ENCODE data around the gene DSC3. TPM values are rescaled to one million over a fixed set of nuclear protein-coding genes. Genes with fewer than 3 reads are reported as not detected.

The DSC3 gene
- total RNA-seq, 1 donor from 2014 or later = 0.85 TPM

- no peak overlapping the region for H3K4me3 ChIP-seq
- no peaks in the 10 kb centered on the region for H3K27me3 ChIP-seq
- H3K36me3 ChIP-seq = no peaks in the 10 kb centered on the region
- no peaks in the 10 kb centered on the region for H3K4me1 ChIP-seq
- H3K9me3 ChIP-seq = no peaks in the 10 kb centered on the region
- TF ChIP-seq, protein P1, sequence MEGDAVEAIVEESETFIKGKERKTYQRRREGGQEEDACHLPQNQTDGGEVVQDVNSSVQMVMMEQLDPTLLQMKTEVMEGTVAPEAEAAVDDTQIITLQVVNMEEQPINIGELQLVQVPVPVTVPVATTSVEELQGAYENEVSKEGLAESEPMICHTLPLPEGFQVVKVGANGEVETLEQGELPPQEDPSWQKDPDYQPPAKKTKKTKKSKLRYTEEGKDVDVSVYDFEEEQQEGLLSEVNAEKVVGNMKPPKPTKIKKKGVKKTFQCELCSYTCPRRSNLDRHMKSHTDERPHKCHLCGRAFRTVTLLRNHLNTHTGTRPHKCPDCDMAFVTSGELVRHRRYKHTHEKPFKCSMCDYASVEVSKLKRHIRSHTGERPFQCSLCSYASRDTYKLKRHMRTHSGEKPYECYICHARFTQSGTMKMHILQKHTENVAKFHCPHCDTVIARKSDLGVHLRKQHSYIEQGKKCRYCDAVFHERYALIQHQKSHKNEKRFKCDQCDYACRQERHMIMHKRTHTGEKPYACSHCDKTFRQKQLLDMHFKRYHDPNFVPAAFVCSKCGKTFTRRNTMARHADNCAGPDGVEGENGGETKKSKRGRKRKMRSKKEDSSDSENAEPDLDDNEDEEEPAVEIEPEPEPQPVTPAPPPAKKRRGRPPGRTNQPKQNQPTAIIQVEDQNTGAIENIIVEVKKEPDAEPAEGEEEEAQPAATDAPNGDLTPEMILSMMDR (IDR thresholded peaks at IDR 0.05) = no peak
- H3K27ac ChIP-seq = no peak overlapping the region
- intact Hi-C loops (cut with DNase I) = no loop called here
- DNase-seq (ENCODE audit: low spot score in 2 of 2) = no peak
These were observed 19.4 kb upstream of the DSC3 start for GRCh38 chr18:31061945-31062344.

GRCh38 chr18:31058897-31059296, 16.4 kb upstream of the DSC3 start:
- TF ChIP-seq, protein P1 (IDR thresholded peaks at IDR 0.05) = no peak
- intact Hi-C loops (cut with DNase I) = no loop called here
- no peaks in the 10 kb centered on the region for H3K36me3 ChIP-seq

GRCh38 chr18:31057917-31058316, 15.4 kb upstream of the DSC3 start:
- no peaks in the 10 kb centered on the region for H3K36me3 ChIP-seq
- H3K27ac ChIP-seq = no peak overlapping the region
- intact Hi-C loops (cut with DNase I) = no loop called here
- no peaks in the 10 kb centered on the region for H3K9me3 ChIP-seq
- no peaks in the 10 kb centered on the region for H3K27me3 ChIP-seq
- no peak overlapping the region for H3K4me3 ChIP-seq
- TF ChIP-seq, protein P1 (IDR thresholded peaks at IDR 0.05) = no peak
- no peaks in the 10 kb centered on the region for H3K4me1 ChIP-seq
- no peak for DNase-seq (ENCODE audit: low spot score in 2 of 2)

More at GRCh38 chr18:31058897-31059296, 16.4 kb upstream of the DSC3 start:
- H3K9me3 ChIP-seq = no peaks in the 10 kb centered on the region
- DNase-seq (ENCODE audit: low spot score in 2 of 2) = no peak
- H3K4me1 ChIP-seq = no peaks in the 10 kb centered on the region
- H3K27ac ChIP-seq = no peak overlapping the region
- no peaks in the 10 kb centered on the region for H3K27me3 ChIP-seq
- no peak overlapping the region for H3K4me3 ChIP-seq

DNA sequence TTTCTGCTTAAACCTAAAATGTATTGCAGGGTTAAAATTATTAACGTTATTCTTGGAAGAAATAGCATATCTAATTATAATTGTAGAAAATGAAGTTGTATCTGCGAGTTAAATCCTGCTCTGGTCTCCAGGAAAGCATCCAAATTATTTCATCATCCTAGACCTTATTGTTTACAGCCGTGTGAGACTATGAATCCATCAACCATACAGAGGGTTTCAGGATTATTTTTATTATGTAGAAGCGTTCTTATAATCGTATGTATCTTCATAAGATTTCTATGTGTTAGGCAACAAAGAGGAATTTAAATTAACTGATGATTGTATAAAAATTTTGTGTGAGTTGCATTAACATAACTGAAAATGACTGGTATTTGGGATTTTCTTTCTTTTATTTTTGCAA, 14.5 kb upstream of the DSC3 start:
- no peaks in the 10 kb centered on the region for H3K27me3 ChIP-seq
- no peaks in the 10 kb centered on the region for H3K36me3 ChIP-seq
- TF ChIP-seq, protein P1 (IDR thresholded peaks at IDR 0.05) = no peak
- H3K4me3 ChIP-seq = no peak overlapping the region
- no peak for DNase-seq (ENCODE audit: low spot score in 2 of 2)
- no peak overlapping the region for H3K27ac ChIP-seq
- no peaks in the 10 kb centered on the region for H3K9me3 ChIP-seq
- H3K4me1 ChIP-seq = no peaks in the 10 kb centered on the region
- intact Hi-C loops (cut with DNase I) = no loop called here

DNA sequence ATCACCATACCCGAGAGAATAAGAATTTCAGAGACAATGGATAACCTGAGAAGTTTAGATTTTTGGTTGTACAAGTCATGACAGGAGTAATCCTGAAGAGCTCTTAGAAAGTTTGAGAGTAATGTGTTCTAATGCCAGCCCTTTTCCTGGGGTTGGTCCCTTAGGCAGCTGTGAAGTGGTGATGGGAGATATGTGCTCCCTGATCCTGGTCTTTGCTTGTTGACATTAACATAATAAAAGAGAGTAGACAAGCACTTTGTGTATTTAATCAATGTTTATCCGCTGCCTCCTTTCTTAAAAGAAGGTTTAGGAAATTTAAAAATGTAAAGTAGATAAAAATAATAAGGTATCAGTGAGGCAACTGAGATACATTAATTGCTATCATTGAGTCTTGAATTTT, 13.8 kb upstream of the DSC3 start:
- Histone ChIP-seq H3K9me3 (no peaks in the 10 kb centered on the region), H3K36me3 (no peaks in the 10 kb centered on the region), H3K4me1 (no peaks in the 10 kb centered on the region), H3K4me3 (no peak overlapping the region), H3K27ac (no peak overlapping the region), H3K27me3 (no peaks in the 10 kb centered on the region)
- DNase-seq (ENCODE audit: low spot score in 2 of 2) = no peak
- intact Hi-C loops (cut with DNase I) = no loop called here
- TF ChIP-seq, protein P1 (IDR thresholded peaks at IDR 0.05) = no peak

DNA sequence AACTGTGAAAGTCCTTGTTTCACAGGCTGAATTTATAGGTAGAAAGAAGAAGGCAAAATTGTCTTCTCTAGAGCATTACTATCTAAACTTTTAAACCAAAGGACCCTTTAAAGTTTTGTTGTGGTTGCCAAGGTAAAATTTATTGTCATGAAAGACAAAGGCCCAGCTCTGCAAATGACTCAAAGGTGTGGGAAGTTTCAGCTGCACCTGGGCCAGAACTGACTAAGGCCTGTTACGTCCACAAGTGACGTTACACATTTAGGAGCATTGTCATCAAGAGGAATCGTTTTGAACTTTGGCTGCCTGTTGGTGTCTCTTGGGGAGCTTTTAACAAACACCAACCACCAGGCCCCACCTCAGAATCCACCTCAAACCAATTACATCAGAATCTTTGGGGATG, 8.1 kb upstream of the DSC3 start:
- H3K4me1 ChIP-seq = no peaks in the 10 kb centered on the region
- intact Hi-C loops (cut with DNase I) = no loop called here
- TF ChIP-seq, protein P1 (IDR thresholded peaks at IDR 0.05) = no peak
- no peaks in the 10 kb centered on the region for H3K9me3 ChIP-seq
- no peak overlapping the region for H3K4me3 ChIP-seq
- no peak overlapping the region for H3K27ac ChIP-seq
- no peak for DNase-seq (ENCODE audit: low spot score in 2 of 2)
- H3K36me3 ChIP-seq = no peaks in the 10 kb centered on the region
- H3K27me3 ChIP-seq = no peaks in the 10 kb centered on the region

Measured in ascending aorta (tissue), 2 donors.